Activated T-helper 1 cell treated with anti-CD3 and anti-CD28 coated beads, Interleukin-12 subunit alpha, Interleukin-12 subunit beta, Interleukin-2, Interleukin-4 antibody, amounts not matched to agents 30 ng/mL and 10 ng/mL and 1 ng/mL, durations not matched to agents 14 hours and 24 hours and 36 hours (primary cell): ENCODE results near the gene CXADR. TPM values are rescaled to one million over a fixed set of nuclear protein-coding genes. Genes with fewer than 3 reads are reported as not detected.
"Not testable (repeated sequence)": the region's sequence is repeated elsewhere in the genome, so short reads cannot be mapped to it uniquely, and the experiment has no call there.

Experiments
- DNase-seq: peaks from one replicate; pipeline ENCODE4 v3.0.0; 2021; ENCODE audit warnings: low spot score
- H3K27ac Mint-ChIP-seq: one replicate; pipeline ENCODE4 v1.8.0; 2021; ENCODE audit warnings: mild to moderate bottlenecking, mixed read lengths
- H3K27me3 Mint-ChIP-seq: one replicate; pipeline ENCODE4 v1.8.0; 2022; ENCODE audit warnings: mild to moderate bottlenecking, moderate library complexity, mixed read lengths; ENCODE audit not compliant: insufficient read depth
- H3K36me3 Mint-ChIP-seq: one replicate; pipeline ENCODE4 v1.8.0; 2021; ENCODE audit warnings: low read depth, mixed read lengths
- H3K4me1 Mint-ChIP-seq: one replicate; pipeline ENCODE4 v1.8.0; 2021; ENCODE audit warnings: low read depth, mixed read lengths
- H3K4me3 Mint-ChIP-seq: one replicate; pipeline ENCODE4 v1.8.0; 2021; ENCODE audit warnings: mild to moderate bottlenecking, moderate library complexity, mixed read lengths
- H3K9me3 Mint-ChIP-seq: one replicate; pipeline ENCODE4 v1.8.0; 2021; ENCODE audit warnings: mixed read lengths
- intact Hi-C: fragments of 100-400 bp; cut with micrococcal nuclease; formaldehyde crosslinking; loops from one replicate; pipeline ENCODE4 v1.15.1; 2024
- total RNA-seq: library from RNA; stranded (reverse); gene quantifications from 2 replicates; pipeline ENCODE4 v1.2.3, GENCODE V29; 2022

CXADR gene
- total RNA-seq, 1 donor from 2014 or later = 0.18 TPM

GRCh38 chr21:17514124-17514845 is 1.4 kb downstream of the CXADR start:
- H3K9me3 Mint-ChIP-seq = no peaks in the 10 kb centered on the region
- intact Hi-C loops = loop anchor here (5.0 to 10.0 kb wide), 3 partner anchors 59 to 278 kb away; no protein-coding TSS in a partner anchor
- peaks cover 17% of the 10 kb centered on the region for H3K4me1 Mint-ChIP-seq
- peak overlapping the region; percentile 90 for H3K4me3 Mint-ChIP-seq
- no peak for DNase-seq
- no peaks in the 10 kb centered on the region for H3K36me3 Mint-ChIP-seq
- no peak overlapping the region for H3K27ac Mint-ChIP-seq
- peaks cover 50% of the 10 kb centered on the region for H3K27me3 Mint-ChIP-seq

GRCh38 chr21:17517008-17517407 is 4.2 kb downstream of the CXADR start:
- not testable (repeated sequence) for H3K9me3 Mint-ChIP-seq, H3K36me3 Mint-ChIP-seq, H3K27ac Mint-ChIP-seq, DNase-seq, H3K4me3 Mint-ChIP-seq
- intact Hi-C loops = loop anchor here (10.0 kb wide), 2 partner anchors 62 to 132 kb away; no protein-coding TSS in a partner anchor
- H3K27me3 Mint-ChIP-seq = peaks cover 41% of the 10 kb centered on the region
- H3K4me1 Mint-ChIP-seq = peaks cover 16% of the 10 kb centered on the region

DNA sequence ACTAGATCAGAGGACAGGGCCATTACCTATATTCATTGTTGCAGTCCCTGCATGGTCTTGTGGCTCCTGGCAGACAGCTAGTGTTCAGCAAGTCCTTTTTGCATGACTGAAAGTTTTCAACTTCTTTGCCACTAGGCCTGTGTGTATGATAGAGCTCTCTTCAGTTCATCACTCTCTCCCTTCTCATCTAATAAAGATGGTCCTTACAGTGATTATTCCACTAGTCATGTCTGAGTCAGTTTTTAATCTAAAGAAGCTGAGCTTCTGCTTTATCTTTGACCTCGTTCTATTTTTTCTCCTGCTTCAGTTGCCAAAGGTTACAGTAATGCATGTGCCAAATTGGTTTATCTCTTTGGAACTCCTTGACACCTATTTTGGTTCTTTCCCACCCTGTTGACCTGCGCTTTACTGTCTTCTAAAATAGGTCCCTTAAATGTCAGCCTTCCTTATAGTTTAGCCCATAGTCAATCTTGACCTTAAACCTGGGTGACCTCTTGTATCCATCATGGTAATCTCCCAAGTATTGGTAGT is 6.4 kb downstream of the CXADR start:
- no peaks in the 10 kb centered on the region for H3K9me3 Mint-ChIP-seq
- intact Hi-C loops = loop anchor here (10.0 kb wide), 2 partner anchors 64 to 134 kb away; no protein-coding TSS in a partner anchor
- no peak for DNase-seq
- H3K36me3 Mint-ChIP-seq = no peaks in the 10 kb centered on the region
- H3K27ac Mint-ChIP-seq = no peak overlapping the region
- H3K4me1 Mint-ChIP-seq = peaks cover 2% of the 10 kb centered on the region
- no peak overlapping the region for H3K4me3 Mint-ChIP-seq
- peaks cover 29% of the 10 kb centered on the region for H3K27me3 Mint-ChIP-seq

DNA sequence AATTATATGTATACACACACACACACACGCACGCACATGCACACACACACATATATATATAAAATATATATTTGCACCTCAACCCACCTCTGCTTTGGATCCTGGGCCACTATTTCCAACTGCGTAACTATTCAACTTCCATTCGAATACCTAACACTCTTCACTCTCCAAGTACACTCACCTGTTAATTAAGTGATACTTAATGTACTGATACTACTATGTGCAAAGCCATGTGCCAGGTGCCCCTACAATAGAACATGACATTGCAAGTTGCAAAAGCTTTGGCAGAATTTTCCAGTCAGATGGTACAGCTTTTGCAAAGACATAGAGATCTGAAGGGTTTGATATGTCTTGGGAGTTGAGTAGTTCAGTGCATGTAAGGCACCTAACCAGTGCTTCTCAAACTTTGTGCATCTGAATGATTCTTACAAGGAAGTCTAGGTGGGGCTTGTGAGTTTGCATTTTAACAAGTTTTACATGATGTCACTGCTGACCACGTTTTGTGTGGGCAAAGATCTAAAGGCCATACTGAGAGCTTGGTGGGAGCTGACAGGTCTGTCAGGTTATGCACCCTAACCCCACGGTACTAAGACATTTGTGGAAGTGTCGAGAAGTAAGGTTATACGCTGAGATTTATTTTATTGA is 7.2 kb downstream of the CXADR start:
- DNase-seq = no peak
- Mint-ChIP-seq H3K27ac (no peak overlapping the region), H3K36me3 (no peaks in the 10 kb centered on the region), H3K4me1 (no peaks in the 10 kb centered on the region), H3K4me3 (no peak overlapping the region), H3K27me3 (peaks cover 23% of the 10 kb centered on the region), H3K9me3 (no peaks in the 10 kb centered on the region)
- intact Hi-C loops = loop anchor here (10.0 kb wide), 2 partner anchors 65 to 135 kb away; no protein-coding TSS in a partner anchor

DNA sequence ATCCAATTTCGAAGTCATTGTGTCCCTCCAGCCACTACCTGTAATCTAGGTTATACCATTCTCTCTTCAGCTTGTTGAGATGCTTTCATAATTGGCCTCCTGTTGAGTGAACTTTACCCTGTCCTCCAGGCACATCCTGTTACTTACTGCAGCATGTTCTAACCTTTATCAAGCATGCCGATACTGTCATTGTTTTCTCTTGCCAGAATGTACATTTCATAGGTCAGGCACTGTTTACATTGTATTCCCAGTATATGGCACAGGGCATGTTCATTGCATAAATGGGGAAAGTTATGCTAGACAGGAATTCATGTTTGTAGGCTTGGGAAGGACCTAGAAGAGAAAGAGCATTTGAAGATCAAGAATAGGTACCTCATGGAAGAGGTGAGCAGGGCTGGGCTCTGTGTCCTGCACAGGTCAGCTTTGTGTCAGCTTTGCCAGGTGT is 10.2 kb downstream of the CXADR start:
- Mint-ChIP-seq H3K4me3 (no peak overlapping the region), H3K9me3 (no peaks in the 10 kb centered on the region), H3K4me1 (no peaks in the 10 kb centered on the region), H3K27ac (no peak overlapping the region), H3K27me3 (peaks cover 10% of the 10 kb centered on the region), H3K36me3 (no peaks in the 10 kb centered on the region)
- intact Hi-C loops = no loop called here
- DNase-seq = no peak

DNA sequence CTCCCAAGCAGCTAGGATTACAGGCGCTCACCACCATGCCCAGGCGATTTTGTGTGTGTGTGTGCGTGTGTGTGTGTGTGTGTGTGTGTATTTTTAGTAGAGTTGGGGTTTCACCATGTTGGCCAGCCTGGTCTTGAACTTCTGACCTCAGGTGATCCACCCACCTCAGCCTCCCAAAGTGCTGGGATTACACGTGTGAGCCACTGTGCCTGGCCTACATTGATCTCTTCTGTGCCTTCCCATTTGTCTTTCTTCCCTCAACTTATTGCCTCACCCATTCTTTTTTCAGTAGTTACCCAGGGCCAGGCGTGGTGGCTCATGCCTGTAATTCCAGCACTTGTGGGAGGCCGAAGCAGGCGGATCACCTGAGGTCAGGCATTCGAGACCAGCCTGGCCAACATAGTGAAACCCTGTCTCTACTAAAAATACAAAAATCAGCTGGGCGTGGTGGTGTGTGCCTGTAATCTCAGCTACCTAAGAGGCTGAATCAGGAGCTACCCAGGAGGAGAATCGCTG is 11.2 kb downstream of the CXADR start:
- H3K27ac Mint-ChIP-seq, H3K4me3 Mint-ChIP-seq, H3K9me3 Mint-ChIP-seq, H3K27me3 Mint-ChIP-seq, intact Hi-C loops, H3K36me3 Mint-ChIP-seq, H3K4me1 Mint-ChIP-seq, DNase-seq: not testable (repeated sequence)

DNA sequence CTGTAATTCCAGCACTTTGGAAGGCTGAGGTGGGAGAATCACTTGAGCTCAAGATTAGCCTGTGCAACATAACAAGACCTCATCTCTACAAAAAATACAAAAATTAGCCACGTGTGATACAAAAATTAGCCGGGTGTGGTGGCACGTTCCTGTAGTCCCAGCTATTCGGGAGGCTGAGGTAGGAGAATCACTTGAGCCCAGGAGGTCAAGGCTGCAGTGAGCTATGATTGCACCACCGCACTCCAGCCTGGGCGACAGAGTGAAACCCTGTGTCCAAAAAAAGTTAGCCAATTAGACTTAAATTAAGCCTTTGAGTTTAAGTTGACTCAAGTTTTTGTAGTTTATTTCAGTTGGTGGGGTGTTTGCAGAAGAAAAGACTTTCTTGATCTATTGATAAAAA is 11.8 kb downstream of the CXADR start:
- Mint-ChIP-seq H3K27me3 (peaks cover 2% of the 10 kb centered on the region), H3K36me3 (no peaks in the 10 kb centered on the region), H3K9me3 (no peaks in the 10 kb centered on the region), H3K27ac (no peak overlapping the region), H3K4me1 (no peaks in the 10 kb centered on the region), H3K4me3 (no peak overlapping the region)
- no peak for DNase-seq
- intact Hi-C loops = no loop called here

DNA sequence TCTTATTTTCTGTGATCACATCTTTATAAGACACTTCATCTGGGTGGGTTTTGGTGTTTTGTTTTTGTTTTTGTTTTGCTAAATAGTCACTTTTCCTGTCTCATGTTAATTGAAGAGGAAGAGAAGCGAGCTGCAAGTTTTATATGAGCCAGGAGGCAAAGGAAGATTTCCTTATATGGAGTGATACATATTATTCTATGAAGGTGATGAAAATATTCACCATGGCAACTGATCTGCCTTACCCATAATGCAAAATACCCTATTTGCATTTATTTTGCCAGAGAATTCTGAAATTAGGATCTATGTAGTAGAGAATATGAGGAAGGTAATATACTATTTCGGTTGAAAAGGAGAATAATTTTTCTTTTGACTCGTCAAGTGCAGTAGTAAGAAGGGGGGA is 13.9 kb downstream of the CXADR start:
- Mint-ChIP-seq H3K36me3 (no peaks in the 10 kb centered on the region), H3K27me3 (peaks cover 2% of the 10 kb centered on the region), H3K4me1 (no peaks in the 10 kb centered on the region), H3K9me3 (no peaks in the 10 kb centered on the region), H3K27ac (no peak overlapping the region), H3K4me3 (no peak overlapping the region)
- intact Hi-C loops = no loop called here
- no peak for DNase-seq

GRCh38 chr21:17527240-17527639 is 14.4 kb downstream of the CXADR start:
- Mint-ChIP-seq H3K4me3 (no peak overlapping the region), H3K9me3 (no peaks in the 10 kb centered on the region), H3K4me1 (no peaks in the 10 kb centered on the region), H3K36me3 (no peaks in the 10 kb centered on the region), H3K27ac (no peak overlapping the region), H3K27me3 (peaks cover 2% of the 10 kb centered on the region)
- DNase-seq = no peak
- intact Hi-C loops = no loop called here

GRCh38 chr21:17527711-17528110 is 14.9 kb downstream of the CXADR start:
- no peak for DNase-seq
- Mint-ChIP-seq H3K27me3 (peaks cover 2% of the 10 kb centered on the region), H3K36me3 (no peaks in the 10 kb centered on the region), H3K4me1 (no peaks in the 10 kb centered on the region), H3K27ac (no peak overlapping the region), H3K4me3 (no peak overlapping the region), H3K9me3 (no peaks in the 10 kb centered on the region)
- intact Hi-C loops = no loop called here

GRCh38 chr21:17529648-17530047 is 16.8 kb downstream of the CXADR start:
- no peak overlapping the region for H3K27ac Mint-ChIP-seq
- intact Hi-C loops = no loop called here
- no peaks in the 10 kb centered on the region for H3K4me1 Mint-ChIP-seq
- H3K36me3 Mint-ChIP-seq = no peaks in the 10 kb centered on the region
- H3K9me3 Mint-ChIP-seq = no peaks in the 10 kb centered on the region
- no peak overlapping the region for H3K4me3 Mint-ChIP-seq
- peaks cover 2% of the 10 kb centered on the region for H3K27me3 Mint-ChIP-seq
- no peak for DNase-seq

- intact Hi-C loops = no loop called here
- no peak overlapping the region for H3K27ac Mint-ChIP-seq
- no peaks in the 10 kb centered on the region for H3K27me3 Mint-ChIP-seq
- H3K4me1 Mint-ChIP-seq = no peaks in the 10 kb centered on the region
- no peaks in the 10 kb centered on the region for H3K36me3 Mint-ChIP-seq
- no peaks in the 10 kb centered on the region for H3K9me3 Mint-ChIP-seq
- H3K4me3 Mint-ChIP-seq = no peak overlapping the region
- no peak for DNase-seq
Measured at GRCh38 chr21:17532292-17532691, 19.4 kb downstream of the CXADR start.

DNA sequence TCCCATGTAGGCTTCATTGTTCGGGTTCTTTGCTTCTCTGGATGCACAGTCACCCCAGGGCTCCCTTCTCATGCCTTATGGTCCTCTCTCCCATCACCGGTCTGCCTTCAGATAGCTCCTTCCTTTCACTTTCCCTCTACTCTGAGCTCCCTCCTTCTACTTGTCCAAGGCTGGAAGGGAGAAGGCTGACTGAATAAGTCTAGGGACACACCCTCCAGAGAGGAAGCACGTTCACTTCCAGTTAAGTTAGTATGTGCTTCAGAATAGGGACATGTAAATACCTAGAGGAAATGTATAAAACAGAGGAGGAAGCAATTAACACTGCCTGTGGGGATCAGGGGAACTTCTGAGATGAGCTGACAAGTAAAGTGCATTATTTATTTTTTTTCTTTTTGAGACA is 23.5 kb downstream of the CXADR start:
- intact Hi-C loops = no loop called here
- H3K27me3 Mint-ChIP-seq = no peaks in the 10 kb centered on the region
- no peaks in the 10 kb centered on the region for H3K36me3 Mint-ChIP-seq
- H3K9me3 Mint-ChIP-seq = no peaks in the 10 kb centered on the region
- no peak overlapping the region for H3K4me3 Mint-ChIP-seq
- no peak for DNase-seq
- H3K27ac Mint-ChIP-seq = no peak overlapping the region
- no peaks in the 10 kb centered on the region for H3K4me1 Mint-ChIP-seq
